GM18526 (cell line): Measurements from ENCODE around the gene SIRPB2.

ENCODE experiments used
- POLR2A ChIP-seq: IDR thresholded peaks from 3 replicates; pipeline ENCODE4 v1.6.1; 2011; ENCODE audit not compliant: insufficient read length; ENCODE audit errors: extremely low read depth

The SIRPB2 gene

GRCh38 chr20:1491281-1491840, at the start of gene SIRPB2:
Gene SIRPB2 (minus strand): TSS chr20:1491420. CDS start chr20:1491359, 61 bp downstream.
- TF ChIP-seq POLR2A, result no peak

GRCh38 chr20:1539816-1540419, 48.7 kb upstream of the SIRPB2 start:
- no peak for TF ChIP-seq POLR2A

- no peak for TF ChIP-seq POLR2A
These were observed 47.4 kb upstream of the SIRPB2 start for GRCh38 chr20:1538655-1539054.

DNA sequence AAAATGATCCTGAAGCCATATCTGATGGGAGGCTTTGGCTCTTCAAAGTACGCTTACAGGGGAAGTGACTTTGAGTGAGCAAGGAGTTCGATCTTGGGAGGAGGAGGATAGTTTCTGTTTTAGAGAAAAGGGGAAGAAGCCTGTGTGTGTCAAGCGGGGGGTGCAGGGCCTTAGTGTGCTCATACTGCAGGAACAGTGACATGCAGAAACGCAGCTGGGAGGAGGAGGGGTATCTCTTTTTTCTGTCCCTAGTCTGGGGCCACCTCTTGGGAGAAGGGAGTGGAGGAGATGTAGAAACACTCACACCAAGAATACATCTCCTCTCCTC, 46.5 kb upstream of the SIRPB2 start:
- no peak for TF ChIP-seq POLR2A

DNA sequence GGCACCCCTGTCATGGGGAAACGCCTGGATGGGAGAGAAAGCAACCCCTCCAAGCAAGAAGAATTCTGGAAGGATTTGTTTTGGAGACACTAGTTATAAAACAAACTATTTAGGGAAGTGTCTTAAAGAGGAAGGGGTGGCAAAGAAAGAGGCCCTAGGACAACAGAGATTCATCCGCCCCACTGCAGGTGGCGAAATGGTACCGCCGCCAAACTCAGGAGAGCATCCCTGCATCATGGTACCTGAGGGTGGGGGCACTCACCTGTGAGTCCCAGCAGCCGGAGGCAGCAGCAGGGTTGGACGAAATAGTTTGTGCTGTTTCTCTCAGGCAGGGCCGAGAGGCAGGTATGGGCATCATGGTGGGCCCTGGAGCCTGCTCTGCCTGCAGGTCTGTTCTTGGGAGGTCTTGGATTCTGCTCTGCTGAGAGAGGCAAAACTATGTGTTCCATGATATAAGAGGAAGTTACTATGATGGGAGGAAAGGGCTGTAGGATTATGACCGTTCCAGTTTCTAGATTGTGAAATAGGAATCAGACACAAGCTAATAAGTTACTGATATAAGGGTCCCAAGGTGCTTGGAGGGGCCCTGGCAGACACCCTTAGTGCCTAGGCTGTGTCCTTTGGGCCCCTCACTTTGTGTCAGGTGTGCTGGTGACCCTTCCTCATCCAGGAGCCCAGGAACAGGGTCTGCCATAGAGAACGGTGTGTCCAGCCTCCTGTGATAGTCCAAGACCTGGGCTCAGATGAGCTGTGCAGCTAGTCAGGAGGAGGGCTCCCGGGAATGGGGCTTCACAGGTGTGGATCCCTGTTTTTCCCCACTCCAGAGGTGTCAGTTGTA, 45.9 kb upstream of the SIRPB2 start:
- no peak for TF ChIP-seq POLR2A

- TF ChIP-seq POLR2A, result no peak
These were observed 44.4 kb upstream of the SIRPB2 start for GRCh38 chr20:1535420-1536175.

- TF ChIP-seq POLR2A, result no peak
These were observed 43.3 kb upstream of the SIRPB2 start for GRCh38 chr20:1534526-1534925.

DNA sequence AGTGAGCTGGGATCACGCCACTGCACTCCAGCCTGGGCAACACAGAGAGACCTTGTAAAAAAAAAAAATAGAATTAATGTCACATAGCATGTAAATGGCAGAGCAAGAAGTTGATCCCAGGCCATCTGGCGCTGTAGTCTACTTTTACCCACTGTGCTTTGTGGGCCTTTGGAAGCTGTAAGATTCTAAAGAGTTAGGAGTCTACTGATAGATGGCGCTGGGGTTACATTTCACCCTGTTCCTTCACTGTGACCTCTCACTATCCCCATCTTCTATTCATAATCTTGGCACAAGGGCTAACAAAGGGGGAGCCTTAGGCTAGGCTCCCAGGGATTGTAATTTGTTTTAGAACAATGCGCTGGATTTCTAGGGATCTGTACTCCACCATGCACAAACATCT, 41.8 kb upstream of the SIRPB2 start:
- no peak for TF ChIP-seq POLR2A

DNA sequence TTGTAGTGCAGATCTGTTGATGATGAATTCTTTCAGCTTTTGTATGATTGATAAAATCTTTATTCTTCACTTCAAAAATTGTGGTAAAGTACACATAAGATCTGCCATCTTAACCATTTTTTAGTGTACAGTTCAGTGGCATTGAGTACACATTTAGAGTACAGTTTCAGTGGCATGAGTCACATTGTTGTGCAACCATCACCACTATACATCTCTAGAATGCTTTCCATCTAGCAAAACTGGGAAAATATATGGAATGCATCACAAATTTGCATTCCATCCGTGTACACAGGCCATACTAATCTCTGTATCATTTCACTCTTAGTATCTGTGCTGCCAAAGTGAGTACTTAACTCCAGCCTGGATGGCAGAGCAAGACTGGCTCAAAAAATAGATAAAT, 37.6 kb upstream of the SIRPB2 start:
- TF ChIP-seq POLR2A, result no peak

DNA sequence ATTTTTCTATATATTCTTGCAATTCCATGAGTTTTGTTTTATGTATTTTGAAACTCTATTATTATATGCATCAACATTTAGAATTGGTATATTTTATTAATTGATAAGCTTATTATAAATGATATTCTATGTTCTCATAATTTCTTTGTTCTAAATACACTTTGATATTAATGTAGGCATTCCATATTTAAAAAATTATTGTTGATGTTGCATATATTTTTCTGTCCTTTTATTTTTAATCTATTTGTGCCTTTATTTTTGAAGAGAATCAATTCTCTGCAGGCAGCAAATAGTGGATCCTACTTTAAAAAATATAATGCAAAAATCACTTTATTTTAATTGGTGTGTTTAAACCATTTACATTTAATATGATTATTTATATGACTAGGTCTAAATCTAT, 36.7 kb upstream of the SIRPB2 start:
- TF ChIP-seq POLR2A, result no peak

DNA sequence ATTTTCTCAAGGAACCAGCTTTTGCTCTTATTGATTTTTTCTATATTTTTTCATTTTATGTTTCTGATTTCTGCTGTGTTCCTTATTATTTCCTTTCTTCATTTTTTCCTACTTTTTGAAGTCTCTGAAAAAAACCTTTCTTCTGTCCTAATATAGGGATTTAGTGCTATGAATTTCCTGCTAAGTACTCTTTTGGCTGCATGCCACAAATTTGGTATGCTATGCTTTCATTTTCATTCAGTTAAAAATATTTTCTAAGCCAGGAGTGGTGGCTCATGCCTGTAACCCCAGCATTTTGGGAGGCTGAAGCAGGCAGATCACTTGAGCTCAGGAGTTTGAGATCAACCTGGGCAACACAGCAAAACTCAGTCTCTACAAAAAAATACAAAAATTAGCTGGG, 35.7 kb upstream of the SIRPB2 start:
- no peak for TF ChIP-seq POLR2A

- TF ChIP-seq POLR2A, result no peak
These were observed 35.1 kb upstream of the SIRPB2 start for GRCh38 chr20:1526310-1526709.

DNA sequence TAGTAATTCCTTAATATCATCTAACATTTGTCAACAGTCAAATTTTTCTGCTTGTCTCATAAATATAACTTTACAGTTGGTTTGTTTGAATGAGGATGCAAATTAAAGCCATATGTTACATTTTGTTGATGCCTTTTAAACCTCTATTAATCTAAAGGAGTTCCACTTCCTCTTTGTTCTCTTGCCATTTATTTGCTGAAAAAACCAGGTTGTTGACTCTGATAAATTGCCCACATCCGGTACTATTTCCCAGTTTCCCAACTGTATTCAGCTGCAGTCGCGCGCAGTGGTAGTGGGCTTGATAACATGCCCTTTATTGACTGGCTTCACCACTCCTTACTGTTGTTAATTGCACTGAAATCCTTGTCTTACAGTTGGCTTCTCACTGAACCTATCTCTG, 32.8 kb upstream of the SIRPB2 start:
- TF ChIP-seq POLR2A, result no peak

DNA sequence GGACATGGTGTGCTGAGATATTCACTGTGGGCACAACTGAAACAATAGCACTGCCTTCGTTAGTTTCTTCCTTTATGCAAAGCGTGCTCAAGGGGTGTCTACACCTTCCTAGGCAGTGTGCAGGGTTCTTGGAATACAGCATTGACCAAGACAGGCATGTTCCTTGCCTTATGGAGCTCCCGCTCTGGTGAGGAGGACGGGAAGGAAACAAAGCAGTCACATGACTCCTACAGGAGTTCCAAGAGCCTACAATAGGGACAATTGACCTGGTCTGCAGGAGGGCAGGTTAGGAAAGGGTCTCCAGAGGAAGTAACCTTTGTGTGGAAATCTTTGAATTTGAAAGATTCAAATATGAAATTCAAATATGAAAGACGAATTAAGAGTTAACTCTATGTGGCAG, 25.8 kb upstream of the SIRPB2 start:
- no peak for TF ChIP-seq POLR2A

DNA sequence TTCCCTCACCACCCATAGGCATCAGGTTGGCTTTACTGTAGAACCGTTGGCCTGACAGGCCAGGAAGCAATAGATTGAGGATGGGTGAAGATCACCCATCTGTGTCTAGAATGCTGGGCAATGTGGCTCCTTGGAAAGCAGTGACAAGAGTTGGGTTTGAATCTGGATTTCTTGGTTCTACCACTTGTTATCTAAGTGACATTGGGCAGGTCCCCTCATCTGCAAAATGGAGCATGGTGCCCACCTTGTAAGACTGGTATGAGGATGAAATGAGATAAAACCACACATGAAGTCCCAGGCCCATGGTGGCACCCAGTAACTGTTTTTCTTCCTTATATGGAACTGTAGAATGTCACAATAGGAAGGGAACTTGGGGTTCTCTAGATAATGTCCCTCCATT, 22.6 kb upstream of the SIRPB2 start:
- no peak for TF ChIP-seq POLR2A

DNA sequence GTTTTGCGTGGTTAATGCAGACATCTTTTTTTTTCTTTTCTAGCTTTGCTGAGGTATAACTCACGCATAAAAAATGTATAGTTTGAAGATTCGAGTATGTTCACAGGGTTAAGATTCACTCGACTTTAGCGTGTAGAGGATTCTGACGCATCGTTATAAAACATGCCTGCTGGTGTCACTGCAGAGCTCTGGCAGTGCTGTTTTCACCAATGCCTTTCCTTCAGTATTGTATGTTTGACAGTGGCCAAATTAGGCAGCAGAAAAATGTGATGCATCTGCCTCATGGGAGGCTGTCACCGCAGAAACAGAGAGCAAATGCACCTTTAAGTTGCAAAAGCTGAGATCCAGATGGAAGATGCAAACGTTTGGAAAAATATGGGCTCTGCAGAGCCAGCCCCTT, 18.0 kb upstream of the SIRPB2 start:
- TF ChIP-seq POLR2A, result no peak
